GM04504 (cell line): ENCODE data around the gene SCAF11.

Source experiments
- DNase-seq: peaks from one replicate; pipeline ENCODE4 v3.0.0-alpha.2; 2012; ENCODE audit warnings: low read depth

Gene SCAF11

GRCh38 chr12:45918818-45919217, 71.6 kb downstream of the SCAF11 start:
- no peak for DNase-seq

- no peak for DNase-seq
Measured at GRCh38 chr12:45915405-45915804, 75.0 kb downstream of the SCAF11 start.

- DNase-seq = peak; percentile 51
Measured at GRCh38 chr12:45914090-45914489, 76.3 kb downstream of the SCAF11 start.

- no peak for DNase-seq
Measured at GRCh38 chr12:45913631-45914030, 76.7 kb downstream of the SCAF11 start.

GRCh38 chr12:45912774-45913173, 77.6 kb downstream of the SCAF11 start:
- no peak for DNase-seq

GRCh38 chr12:45909041-45909713, 81.2 kb downstream of the SCAF11 start:
- DNase-seq = no peak

- DNase-seq = no peak
Measured at GRCh38 chr12:45907955-45908354, 82.4 kb downstream of the SCAF11 start.

GRCh38 chr12:45898094-45898493, 92.3 kb downstream of the SCAF11 start:
- no peak for DNase-seq

- DNase-seq = no peak
Measured at GRCh38 chr12:45895961-45896360, 94.4 kb downstream of the SCAF11 start.

- DNase-seq = no peak
Measured at GRCh38 chr12:45893240-45893639, 97.1 kb downstream of the SCAF11 start.

- DNase-seq = no peak
Measured at GRCh38 chr12:45890276-45890675, 100.1 kb downstream of the SCAF11 start.

GRCh38 chr12:45887544-45887943, 102.8 kb downstream of the SCAF11 start:
- DNase-seq = no peak

GRCh38 chr12:45886685-45887084, 103.7 kb downstream of the SCAF11 start:
- DNase-seq = no peak

- DNase-seq = no peak
Measured at GRCh38 chr12:45883187-45883586, 107.2 kb downstream of the SCAF11 start.

GRCh38 chr12:45880533-45880932, 109.8 kb downstream of the SCAF11 start:
- no peak for DNase-seq

GRCh38 chr12:45879363-45879895, 110.9 kb downstream of the SCAF11 start:
- DNase-seq = no peak

- no peak for DNase-seq
Measured at GRCh38 chr12:45878630-45879255, 111.6 kb downstream of the SCAF11 start.

- DNase-seq = no peak
Measured at GRCh38 chr12:45877069-45877468, 113.3 kb downstream of the SCAF11 start.

GRCh38 chr12:45872446-45872845, 117.9 kb downstream of the SCAF11 start:
- DNase-seq = no peak
